ENCODE measurements around the gene DLG1.
"Not testable (repeated sequence)": the region's sequence is repeated elsewhere in the genome, so short reads cannot be mapped to it uniquely, and the experiment has no call there.

DLG1 gene

GRCh38 chr3:197280156-197280555 is 18.3 kb downstream of the DLG1 start:
- H3K4me3 ChIP-seq (ENCODE audit: low read depth, low read length) = no peak overlapping the region
- TF ChIP-seq, protein P1, sequence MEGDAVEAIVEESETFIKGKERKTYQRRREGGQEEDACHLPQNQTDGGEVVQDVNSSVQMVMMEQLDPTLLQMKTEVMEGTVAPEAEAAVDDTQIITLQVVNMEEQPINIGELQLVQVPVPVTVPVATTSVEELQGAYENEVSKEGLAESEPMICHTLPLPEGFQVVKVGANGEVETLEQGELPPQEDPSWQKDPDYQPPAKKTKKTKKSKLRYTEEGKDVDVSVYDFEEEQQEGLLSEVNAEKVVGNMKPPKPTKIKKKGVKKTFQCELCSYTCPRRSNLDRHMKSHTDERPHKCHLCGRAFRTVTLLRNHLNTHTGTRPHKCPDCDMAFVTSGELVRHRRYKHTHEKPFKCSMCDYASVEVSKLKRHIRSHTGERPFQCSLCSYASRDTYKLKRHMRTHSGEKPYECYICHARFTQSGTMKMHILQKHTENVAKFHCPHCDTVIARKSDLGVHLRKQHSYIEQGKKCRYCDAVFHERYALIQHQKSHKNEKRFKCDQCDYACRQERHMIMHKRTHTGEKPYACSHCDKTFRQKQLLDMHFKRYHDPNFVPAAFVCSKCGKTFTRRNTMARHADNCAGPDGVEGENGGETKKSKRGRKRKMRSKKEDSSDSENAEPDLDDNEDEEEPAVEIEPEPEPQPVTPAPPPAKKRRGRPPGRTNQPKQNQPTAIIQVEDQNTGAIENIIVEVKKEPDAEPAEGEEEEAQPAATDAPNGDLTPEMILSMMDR (IDR thresholded peaks at IDR 0.05; ENCODE audit: low read depth, low read length, missing control alignments) = no peak
- DNase-seq (ENCODE audit: low read depth) = no peak

GRCh38 chr3:197278933-197279332 is 19.5 kb downstream of the DLG1 start:
- TF ChIP-seq, protein P1 (IDR thresholded peaks at IDR 0.05; ENCODE audit: low read depth, low read length, missing control alignments) = no peak
- DNase-seq (ENCODE audit: low read depth) = no peak
- no peak overlapping the region for H3K4me3 ChIP-seq (ENCODE audit: low read depth, low read length)

GRCh38 chr3:197276808-197277207 is 21.6 kb downstream of the DLG1 start:
- H3K4me3 ChIP-seq (ENCODE audit: low read depth, low read length); DNase-seq (ENCODE audit: low read depth): not testable (repeated sequence)

DNA sequence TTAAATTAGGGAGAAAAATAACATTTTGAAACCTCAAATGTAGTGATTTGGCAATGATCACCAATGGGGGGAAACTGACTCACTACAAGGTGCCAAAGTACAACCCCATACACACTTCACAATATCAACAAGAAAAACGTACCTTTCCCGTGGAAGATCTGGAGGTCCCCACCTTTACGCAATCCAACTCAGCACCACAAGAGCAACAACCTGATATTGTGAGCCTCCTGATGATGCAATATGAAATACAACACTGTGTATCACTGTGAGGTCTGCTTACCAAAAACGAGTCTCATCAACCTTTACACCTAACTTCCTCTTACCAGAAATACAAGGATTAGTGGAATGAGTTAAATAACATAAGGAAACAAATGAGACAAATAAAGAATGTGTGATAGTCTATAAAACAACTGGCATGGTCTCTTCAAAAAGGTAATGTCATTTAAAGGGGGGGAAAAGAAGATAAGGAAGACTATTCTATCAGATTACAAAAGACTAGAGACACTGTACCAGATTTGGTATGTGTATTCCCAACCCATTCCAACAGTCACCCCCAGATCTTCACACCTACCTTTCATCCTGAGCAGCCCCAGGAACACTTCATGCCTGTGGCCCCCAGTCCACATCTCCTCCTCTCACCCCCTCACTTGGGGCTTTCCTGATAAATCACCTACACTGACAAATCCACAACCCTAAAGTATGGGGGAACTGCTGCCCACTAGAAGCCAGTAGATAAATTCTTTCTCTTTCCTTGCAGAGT is 27.7 kb downstream of the DLG1 start:
- DNase-seq (ENCODE audit: low read depth) = no peak
- no peak overlapping the region for H3K4me3 ChIP-seq (ENCODE audit: low read depth, low read length)
- TF ChIP-seq, protein P1 (IDR thresholded peaks at IDR 0.05; ENCODE audit: low read depth, low read length, missing control alignments) = no peak

DNA sequence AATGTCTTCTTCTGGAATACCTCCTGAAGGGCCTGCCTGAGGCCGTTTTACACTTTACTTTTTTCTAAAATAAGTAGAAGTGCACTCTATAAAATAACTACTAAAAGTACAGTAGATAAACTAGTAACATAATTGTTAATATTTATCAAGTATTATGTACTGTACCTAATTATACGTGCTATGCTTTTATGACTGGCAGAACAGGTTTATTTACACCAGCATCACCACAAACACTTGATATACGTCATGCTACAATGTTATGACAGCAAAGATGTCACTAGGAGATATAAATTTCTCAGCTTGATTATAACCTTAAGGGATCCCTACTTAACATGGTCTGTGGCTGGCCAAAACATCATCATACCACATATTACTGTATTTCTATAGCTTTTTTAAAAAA is 29.4 kb downstream of the DLG1 start:
- H3K4me3 ChIP-seq (ENCODE audit: low read depth, low read length) = no peak overlapping the region
- no peak for DNase-seq (ENCODE audit: low read depth)
- TF ChIP-seq, protein P1 (IDR thresholded peaks at IDR 0.05; ENCODE audit: low read depth, low read length, missing control alignments) = no peak

GRCh38 chr3:197268294-197268693 is 30.1 kb downstream of the DLG1 start:
- TF ChIP-seq, protein P1 (IDR thresholded peaks at IDR 0.05; ENCODE audit: low read depth, low read length, missing control alignments) = no peak
- no peak for DNase-seq (ENCODE audit: low read depth)
- no peak overlapping the region for H3K4me3 ChIP-seq (ENCODE audit: low read depth, low read length)

DNA sequence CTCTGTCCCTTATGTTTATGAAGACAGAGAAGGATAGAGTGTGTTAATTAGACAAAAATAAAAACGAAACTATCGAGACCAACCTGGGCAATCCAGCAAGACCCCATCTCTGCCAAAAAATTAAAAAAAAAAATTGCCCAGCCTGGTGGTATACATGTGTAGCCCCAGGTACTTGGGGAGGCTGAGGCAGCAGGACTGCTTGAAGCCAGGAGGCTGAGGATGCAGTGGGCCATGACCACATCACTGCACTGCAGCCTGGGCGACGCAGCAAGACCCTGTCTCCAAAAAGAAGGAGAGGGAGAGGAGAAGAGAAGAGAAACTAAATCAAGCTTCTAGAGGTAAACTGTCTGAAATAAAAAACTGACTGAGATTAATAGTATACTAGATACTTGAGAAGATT is 32.1 kb downstream of the DLG1 start:
- no peak overlapping the region for H3K4me3 ChIP-seq (ENCODE audit: low read depth, low read length)
- DNase-seq (ENCODE audit: low read depth) = no peak
- TF ChIP-seq, protein P1 (IDR thresholded peaks at IDR 0.05; ENCODE audit: low read depth, low read length, missing control alignments) = no peak

Data from GM12864 (cell line).